NT2/D1 (cell line): Measurements from ENCODE around the gene TLX3.

Experiments
- DNase-seq: peaks from one replicate; pipeline ENCODE4 v3.0.0-alpha.2; 2011; ENCODE audit warnings: low read depth, low spot score
- H3K27me3 ChIP-seq: 2 replicates; pipeline ENCODE4 v1.6.0; 2011; ENCODE audit warnings: mild to moderate bottlenecking; ENCODE audit not compliant: insufficient read length, insufficient read depth
- H3K36me3 ChIP-seq: 2 replicates; pipeline ENCODE4 v1.6.1; 2011; ENCODE audit warnings: mild to moderate bottlenecking, low read length, mixed read lengths; ENCODE audit not compliant: insufficient read depth, insufficient read length
- H3K4me1 ChIP-seq: 2 replicates; pipeline ENCODE4 v1.5.1; 2011; ENCODE audit not compliant: insufficient read depth, insufficient read length
- H3K4me3 ChIP-seq: 2 replicates; pipeline ENCODE4 v1.5.1; 2011; ENCODE audit warnings: low read depth; ENCODE audit not compliant: insufficient read length
- H3K9ac ChIP-seq: 2 replicates; pipeline ENCODE4 v1.6.0; 2011; ENCODE audit warnings: low read depth; ENCODE audit not compliant: insufficient read length
- H3K9me3 ChIP-seq: 2 replicates; pipeline ENCODE4 v1.5.1; 2011; ENCODE audit warnings: mild to moderate bottlenecking, low read length; ENCODE audit not compliant: insufficient read depth
- SUZ12 ChIP-seq: IDR thresholded peaks from 2 replicates; pipeline ENCODE4 v1.6.1; 2011; ENCODE audit not compliant: insufficient read length, insufficient read depth; ENCODE audit errors: extremely low read depth
- YY1 ChIP-seq: IDR thresholded peaks from 2 replicates; pipeline ENCODE4 v1.6.1; 2011; ENCODE audit not compliant: insufficient read length, insufficient read depth
- ZNF274 ChIP-seq: IDR thresholded peaks from 2 replicates; pipeline ENCODE4 v1.6.1; 2011; ENCODE audit warnings: mild to moderate bottlenecking, low read depth, low read length

The TLX3 gene

DNA sequence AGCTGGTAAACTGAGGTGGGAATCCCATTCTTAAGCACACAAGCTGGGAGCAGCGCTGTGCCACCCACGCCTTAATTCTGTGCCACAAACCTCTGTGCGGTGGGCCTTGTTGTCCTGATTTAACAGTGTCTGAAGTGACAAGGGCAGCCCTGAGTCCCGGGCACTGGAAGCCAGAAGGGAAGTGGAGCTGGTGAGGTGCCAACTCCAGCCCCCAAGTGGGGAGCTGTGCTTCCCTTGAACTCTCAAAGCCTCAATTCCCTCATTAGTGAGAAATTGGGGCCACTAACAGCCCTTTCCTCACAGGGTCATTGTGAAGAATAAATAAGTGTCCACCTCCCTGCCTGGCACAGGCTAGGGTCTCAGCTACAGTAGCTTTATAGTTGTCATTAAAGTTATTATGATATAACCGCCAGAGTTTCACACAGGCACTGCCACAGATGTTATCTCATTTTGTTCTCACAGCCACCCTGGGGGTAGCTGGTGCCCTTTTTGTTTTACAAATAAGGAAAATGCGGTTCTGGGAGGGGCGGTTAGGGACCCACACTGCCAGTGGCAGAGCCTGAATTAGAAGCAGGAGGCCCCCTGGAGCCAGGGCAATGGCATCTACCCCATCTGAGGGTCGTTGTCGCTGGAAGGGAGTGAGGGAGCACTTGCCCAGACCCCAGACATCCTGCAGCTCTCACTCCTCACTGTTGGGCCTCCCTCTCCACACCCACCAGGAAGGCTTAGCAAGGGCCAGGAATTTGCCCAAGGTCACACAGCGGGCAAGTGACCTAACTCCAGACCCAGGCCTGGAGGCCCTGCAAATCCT is 2.1 kb upstream of the TLX3 start:
- Histone ChIP-seq H3K36me3 (no peaks in the 10 kb centered on the region), H3K27me3 (peaks cover 100% of the 10 kb centered on the region), H3K4me3 (no peak overlapping the region), H3K9ac (no peak overlapping the region), H3K4me1 (peaks cover 7% of the 10 kb centered on the region), H3K9me3 (no peaks in the 10 kb centered on the region)
- TF ChIP-seq ZNF274 (no peak), YY1 (no peak), SUZ12 (no peak)
- DNase-seq = no peak

- no peaks in the 10 kb centered on the region for H3K36me3 ChIP-seq
- H3K9ac ChIP-seq = no peak overlapping the region
- TF ChIP-seq ZNF274 (no peak), YY1 (no peak), SUZ12 (no peak)
- H3K27me3 ChIP-seq = peaks cover 100% of the 10 kb centered on the region
- H3K4me1 ChIP-seq = peaks cover 7% of the 10 kb centered on the region
- no peaks in the 10 kb centered on the region for H3K9me3 ChIP-seq
- no peak for DNase-seq
- H3K4me3 ChIP-seq = no peak overlapping the region
Observed at GRCh38 chr5:171307789-171308452, 1.1 kb upstream of the TLX3 start.

- no peak for DNase-seq
- Histone ChIP-seq H3K36me3 (no peaks in the 10 kb centered on the region), H3K9me3 (no peaks in the 10 kb centered on the region), H3K4me3 (no peak overlapping the region), H3K4me1 (peaks cover 7% of the 10 kb centered on the region), H3K27me3 (peaks cover 100% of the 10 kb centered on the region), H3K9ac (no peak overlapping the region)
- peak; percentile 96 for TF ChIP-seq SUZ12
- no peak for TF ChIP-seq ZNF274
Observed at GRCh38 chr5:171309276-171310211, 496 bp downstream of the TLX3 start.

- no peak for TF ChIP-seq YY1
- no peak for TF ChIP-seq ZNF274
- no peak for TF ChIP-seq SUZ12
- peaks cover 100% of the 10 kb centered on the region for H3K27me3 ChIP-seq
- H3K4me1 ChIP-seq = peaks cover 11% of the 10 kb centered on the region
- H3K9ac ChIP-seq = no peak overlapping the region
- H3K36me3 ChIP-seq = no peaks in the 10 kb centered on the region
- no peak for DNase-seq
- no peaks in the 10 kb centered on the region for H3K9me3 ChIP-seq
- H3K4me3 ChIP-seq = no peak overlapping the region
Observed at GRCh38 chr5:171310212-171310818, 1.3 kb downstream of the TLX3 start.

DNA sequence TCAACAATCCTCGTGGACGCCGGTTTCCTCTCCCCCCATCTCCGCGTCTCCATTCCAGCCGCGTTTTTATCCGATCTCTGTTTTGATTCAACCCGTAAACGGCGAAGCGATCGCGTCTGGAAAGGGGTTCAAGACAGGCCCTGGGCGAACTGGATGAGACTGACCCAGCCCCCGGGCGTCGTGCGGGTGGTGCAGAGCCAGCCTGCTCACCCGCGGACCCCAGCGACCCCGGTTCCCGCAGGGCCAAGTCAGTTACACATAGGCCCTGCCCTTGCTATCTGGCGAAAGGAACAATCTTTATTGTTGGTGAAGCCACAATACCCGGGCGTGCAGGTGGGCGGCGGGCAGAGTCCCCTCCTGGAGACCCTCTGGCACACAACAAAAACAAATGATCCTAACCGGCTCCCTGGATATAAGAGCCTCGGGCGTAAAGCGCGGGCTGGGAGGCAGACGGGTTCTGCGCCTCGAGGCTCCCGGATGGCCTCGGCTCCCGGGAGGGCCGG is 1.8 kb downstream of the TLX3 start:
- Histone ChIP-seq H3K4me1 (peaks cover 11% of the 10 kb centered on the region), H3K4me3 (peak overlapping the region; percentile 4), H3K9me3 (no peaks in the 10 kb centered on the region), H3K9ac (no peak overlapping the region), H3K36me3 (no peaks in the 10 kb centered on the region), H3K27me3 (peaks cover 100% of the 10 kb centered on the region)
- TF ChIP-seq ZNF274 = no peak
- no peak for TF ChIP-seq YY1
- TF ChIP-seq SUZ12 = peak; percentile 92
- DNase-seq = no peak

DNA sequence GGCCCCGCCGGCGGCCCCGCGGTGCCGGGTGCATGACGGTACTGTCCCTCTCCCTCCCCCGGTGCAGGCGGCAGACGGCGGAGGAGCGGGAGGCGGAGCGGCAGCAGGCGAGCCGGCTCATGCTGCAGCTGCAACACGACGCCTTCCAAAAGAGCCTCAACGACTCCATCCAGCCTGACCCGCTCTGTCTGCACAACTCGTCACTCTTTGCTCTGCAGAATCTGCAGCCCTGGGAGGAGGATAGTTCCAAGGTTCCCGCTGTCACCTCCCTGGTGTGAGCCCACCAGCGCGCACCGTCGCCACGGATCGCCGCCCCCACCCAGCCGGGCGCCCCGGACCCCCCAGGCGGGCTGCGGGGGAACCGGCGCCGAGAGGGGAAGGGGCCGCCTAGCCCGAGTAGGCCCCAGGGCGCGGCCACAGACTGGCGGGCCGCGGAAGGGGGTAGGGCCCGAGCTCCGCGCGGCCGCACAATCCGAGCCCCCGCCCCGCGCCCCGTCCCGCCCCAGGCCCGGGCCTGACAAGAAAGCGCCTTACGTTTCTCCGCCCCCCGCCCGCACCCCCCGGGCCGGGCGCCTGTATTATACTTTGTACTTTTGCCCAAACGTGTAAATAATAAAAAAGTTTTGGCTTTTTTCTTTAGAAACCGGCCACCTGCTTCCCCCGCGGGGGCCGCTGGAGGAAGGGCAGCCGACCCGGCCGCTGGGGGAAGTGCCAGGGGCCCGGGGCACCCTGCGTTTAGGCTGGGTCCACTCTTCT is 2.5 kb downstream of the TLX3 start:
- Histone ChIP-seq H3K9ac (no peak overlapping the region), H3K36me3 (no peaks in the 10 kb centered on the region), H3K9me3 (no peaks in the 10 kb centered on the region), H3K27me3 (peaks cover 100% of the 10 kb centered on the region), H3K4me3 (peak overlapping the region; percentile 4), H3K4me1 (peaks cover 16% of the 10 kb centered on the region)
- no peak for DNase-seq
- TF ChIP-seq SUZ12 (peak; percentile 90), ZNF274 (no peak)
